Measurements from ENCODE around the gene DNAJB1.
"Not testable (repeated sequence)": the region's sequence is repeated elsewhere in the genome, so short reads cannot be mapped to it uniquely, and the experiment has no call there.

DNAJB1 gene

DNA sequence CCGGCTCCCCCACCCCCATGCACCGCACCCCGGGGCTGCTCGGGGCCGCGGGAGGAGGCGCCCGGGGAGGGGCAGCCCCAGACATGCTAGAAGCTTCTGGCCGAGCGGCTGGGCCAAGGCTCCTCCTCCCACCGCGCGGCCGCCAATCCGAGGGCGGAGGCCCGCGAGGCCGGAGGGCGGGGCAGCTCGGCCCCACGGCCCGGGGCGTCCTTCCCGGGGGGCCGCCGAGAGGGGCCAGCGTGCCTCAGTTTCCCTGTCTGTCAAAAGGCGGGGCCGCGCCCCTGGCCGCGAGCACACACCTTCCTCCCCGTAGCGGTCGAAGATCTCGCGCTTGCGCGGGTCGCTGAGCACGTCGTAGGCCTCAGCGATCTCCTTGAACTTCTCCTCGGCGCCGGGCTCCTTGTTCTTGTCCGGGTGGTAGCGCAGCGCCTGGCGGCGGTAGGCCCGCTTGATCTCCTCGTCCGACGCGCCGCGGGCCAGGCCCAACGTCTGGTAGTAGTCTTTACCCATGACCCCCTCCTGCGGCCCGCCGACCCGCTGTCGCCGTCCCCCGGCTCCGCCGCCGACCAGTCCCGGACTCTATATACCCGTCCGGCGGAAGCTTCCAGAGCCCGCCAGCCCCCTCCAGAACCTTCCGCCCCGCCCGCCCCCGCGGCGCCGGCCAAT is at the start of gene DNAJB1:
DNAJB1 (minus strand) TSS at position 558 of the 666 bp plus-strand sequence; CDS start at position 510, 48 bp downstream.
- peak; percentile 36 to 57 for DNase-seq

- DNase-seq, result no peak
Observed at GRCh38 chr19:14567079-14567478, 48.9 kb upstream of the DNAJB1 start.

- no peak for DNase-seq
Observed at GRCh38 chr19:14566712-14567077, 48.5 kb upstream of the DNAJB1 start.

DNA sequence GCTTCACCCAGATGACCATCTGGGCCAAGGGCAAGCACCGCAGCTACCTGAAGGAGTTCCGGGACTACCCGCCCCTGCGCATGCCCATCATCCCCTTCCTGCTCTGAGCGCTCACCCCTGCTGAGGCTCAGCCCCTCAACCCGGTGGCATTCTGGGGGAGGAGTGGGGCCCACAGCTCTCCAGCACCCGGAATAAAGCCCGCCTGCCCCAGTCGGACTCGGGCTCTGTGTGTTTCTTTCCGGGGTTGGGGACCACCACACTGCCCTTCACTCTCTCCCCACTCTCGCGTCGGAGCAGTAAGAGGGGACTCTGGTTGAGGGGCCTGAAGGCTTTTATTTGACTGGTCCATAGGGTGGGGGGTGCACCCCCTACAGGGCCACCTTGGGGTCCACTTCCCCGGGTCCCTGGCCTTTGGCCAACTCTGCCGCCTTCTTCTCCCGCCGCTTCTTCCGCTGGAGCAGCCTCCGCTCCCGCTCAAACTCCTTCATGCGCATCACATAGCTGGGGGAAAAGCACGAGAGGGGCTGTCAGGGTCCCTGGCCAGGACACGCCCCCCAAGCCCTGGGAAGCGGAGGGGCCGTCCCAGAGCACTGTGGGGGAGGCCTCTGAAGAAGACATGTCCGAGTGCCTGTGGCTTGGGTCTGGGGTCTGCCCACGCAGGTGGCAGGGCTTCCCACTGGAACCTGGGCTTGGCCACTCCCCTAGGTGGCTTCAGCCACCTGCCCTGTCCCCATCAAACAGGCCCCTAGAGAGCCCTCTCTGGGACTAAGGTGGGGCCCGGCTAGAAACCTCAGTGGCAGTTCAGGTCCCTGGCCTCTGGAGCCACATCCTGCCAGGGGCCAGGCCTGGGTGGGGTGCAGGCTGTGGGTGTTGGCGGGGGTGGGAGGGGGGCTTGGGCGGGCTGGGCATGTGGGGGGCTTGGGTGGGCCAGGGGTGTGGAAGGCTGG is 47.8 kb upstream of the DNAJB1 start:
- DNase-seq, result no peak

GRCh38 chr19:14565298-14565679 is 47.1 kb upstream of the DNAJB1 start:
- no peak for DNase-seq

DNA sequence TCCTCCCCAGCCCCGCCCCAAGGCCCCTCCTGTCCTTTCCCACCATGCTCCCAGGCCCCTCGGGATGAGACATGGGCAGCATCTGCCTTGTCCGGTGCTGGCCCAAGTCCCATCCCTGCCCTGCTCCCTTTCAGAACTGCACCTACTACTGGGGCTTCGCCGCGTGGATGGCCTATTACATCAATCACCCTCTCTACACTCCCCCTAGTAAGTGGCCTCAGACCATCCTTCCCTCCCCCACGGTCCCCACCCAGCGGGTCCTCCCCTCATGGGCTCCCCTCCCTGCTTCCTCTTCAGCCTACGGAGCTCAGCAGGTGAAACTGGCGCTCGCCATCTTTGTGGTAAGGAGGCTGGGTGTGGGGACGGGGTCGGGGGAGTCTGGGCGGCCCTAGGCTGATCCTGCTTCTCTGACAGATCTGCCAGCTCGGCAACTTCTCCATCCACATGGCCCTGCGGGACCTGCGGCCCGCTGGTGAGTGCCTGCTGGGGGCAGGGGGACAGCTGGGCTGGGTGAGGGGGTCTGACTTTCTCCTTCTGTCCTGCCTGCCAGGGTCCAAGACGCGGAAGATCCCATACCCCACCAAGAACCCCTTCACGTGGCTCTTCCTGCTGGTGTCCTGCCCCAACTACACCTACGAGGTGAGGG is 46.6 kb upstream of the DNAJB1 start:
- not testable (repeated sequence) for DNase-seq

DNA sequence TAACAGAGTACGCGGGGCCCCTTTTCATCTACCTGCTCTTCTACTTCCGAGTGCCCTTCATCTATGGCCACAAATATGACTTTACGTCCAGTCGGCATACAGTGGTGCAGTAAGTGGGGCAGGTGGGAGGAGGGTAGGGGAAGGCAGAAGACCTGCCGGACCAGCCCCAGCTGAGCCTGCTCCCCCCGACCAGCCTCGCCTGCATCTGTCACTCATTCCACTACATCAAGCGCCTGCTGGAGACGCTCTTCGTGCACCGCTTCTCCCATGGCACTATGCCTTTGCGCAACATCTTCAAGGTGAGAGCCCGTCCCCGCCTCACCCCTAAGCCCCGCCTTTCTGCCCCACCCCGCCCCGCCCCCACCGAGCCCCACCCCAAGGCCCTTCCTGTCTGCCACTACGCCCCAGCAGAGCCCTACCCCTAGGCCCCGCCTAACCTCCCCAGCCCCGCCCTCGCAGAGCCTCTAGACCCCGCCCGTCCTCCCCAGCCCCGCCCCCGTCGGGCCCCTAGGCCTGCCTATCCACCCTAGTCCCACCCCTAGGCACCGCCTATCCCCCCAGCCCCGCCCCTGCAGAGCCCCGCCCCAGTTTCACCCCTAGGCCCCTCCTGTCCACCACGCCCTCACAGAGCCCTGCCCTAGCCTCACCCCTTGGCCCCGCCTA is 45.9 kb upstream of the DNAJB1 start:
- peak in 1 of 2 experiments; percentile 61 for DNase-seq

DNA sequence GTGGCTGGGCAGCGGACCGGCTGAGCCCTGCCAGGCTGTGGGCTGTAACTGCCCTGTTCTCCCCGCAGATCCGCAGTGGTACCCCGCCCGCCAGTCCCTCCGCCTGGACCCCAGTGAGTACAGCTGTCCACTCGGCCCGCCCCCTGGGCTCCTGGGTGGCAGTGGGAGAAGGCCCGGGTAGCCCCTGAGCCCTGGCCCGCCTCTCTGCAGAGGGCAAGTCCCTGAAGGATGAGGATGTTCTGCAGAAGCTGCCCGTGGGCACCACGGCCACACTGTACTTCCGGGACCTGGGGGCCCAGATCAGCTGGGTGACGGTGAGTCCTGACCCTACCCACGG is 45.4 kb upstream of the DNAJB1 start:
- no peak for DNase-seq

- no peak for DNase-seq
Observed at GRCh38 chr19:14562660-14563589, 44.7 kb upstream of the DNAJB1 start.

GRCh38 chr19:14561847-14562351 is 43.7 kb upstream of the DNAJB1 start:
- no peak for DNase-seq

- DNase-seq, result no peak
Observed at GRCh38 chr19:14561249-14561648, 43.1 kb upstream of the DNAJB1 start.

DNA sequence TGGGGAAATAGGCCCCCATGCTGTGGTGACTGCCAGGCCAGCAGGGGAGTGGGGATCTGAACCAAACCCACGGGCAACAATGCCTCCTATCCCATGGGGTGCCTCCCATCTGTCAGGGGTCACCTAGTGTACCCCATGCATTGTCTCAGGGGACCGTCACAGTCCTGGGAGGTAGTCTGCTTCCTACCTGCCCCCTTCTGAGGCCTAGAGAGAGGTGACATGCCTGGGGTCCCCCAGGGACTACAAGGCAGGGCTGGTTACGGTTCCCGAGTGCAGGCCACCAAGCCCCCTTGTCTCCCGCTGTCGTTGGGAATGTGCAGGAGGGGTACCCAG is 42.5 kb upstream of the DNAJB1 start:
- no peak for DNase-seq

DNA sequence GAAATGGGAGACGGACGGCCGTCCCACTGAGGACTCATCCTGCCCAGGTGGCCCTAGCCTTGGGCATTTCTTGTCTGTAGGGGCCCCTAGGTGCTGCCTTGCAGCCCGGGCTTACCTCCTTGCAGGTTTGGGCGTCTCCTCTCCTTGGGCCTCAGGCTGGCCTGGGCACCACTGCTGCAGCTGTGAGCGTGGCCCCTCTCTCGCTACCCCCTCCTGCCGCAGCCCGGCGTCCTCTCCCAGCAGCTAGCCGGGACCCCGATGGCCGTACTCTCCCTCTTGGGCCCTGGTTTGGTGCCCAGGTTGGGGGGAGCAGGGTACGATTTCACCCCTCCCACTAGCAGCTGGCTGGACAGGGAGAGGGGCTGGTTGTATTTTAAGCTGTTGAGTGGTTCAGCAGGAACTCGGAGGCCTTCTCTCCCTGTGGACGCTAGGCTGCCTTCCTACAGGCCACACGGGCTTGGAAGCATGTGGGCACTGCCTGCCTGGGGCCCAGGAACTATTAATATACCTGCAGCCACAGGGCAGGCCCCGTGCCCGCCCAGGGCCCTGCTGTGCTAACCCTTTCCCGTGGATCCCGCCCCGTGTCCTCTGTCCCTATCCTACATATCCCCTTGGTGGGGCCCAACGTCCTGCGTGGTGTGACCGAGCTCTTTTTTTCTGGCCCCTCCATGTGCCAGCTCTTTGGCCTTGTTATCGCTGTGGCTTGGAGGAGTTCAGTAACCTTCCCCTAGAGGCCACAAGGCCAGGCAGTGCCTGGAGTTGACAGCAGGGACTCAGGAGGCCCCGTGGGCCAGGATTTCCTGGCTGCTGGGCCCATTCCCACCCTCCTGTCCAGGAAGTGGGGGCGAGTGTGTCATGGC is 41.9 kb upstream of the DNAJB1 start:
- no peak for DNase-seq

- peak in 1 of 2 experiments; percentile 32 for DNase-seq
Observed at GRCh38 chr19:14558370-14559066, 40.3 kb upstream of the DNAJB1 start.

DNA sequence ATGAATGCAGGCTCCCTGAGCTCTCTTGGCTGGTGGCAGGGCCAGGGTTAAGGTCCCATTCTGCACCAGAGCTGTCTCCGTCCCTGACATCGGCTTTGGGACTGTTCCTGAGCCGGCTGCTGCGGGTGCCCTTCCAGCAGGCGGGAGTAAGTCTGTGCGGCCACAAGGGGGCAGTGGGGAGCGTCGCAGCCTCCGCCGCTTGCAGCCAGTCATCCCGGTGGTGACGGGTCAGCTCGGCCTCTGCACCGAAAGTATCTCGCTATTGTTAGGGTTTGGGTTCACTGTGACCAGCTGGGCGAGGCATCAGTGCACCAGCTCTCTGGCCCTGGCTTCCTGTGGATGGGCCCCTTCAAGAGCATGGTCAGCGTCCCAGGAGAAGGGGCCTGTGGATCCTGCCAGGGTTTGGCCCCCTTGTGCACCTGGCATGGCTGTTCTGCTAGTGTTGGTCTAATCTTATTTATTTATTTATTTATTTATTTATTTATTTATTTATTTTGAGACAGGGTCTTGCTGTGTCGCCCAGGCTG is 38.5 kb upstream of the DNAJB1 start:
- peak; percentile 27 to 74 for DNase-seq

- no peak for DNase-seq
Observed at GRCh38 chr19:14555918-14556661, 37.9 kb upstream of the DNAJB1 start.

- no peak for DNase-seq
Observed at GRCh38 chr19:14554382-14554812, 36.2 kb upstream of the DNAJB1 start.

GRCh38 chr19:14553939-14554243 is 35.7 kb upstream of the DNAJB1 start:
- DNase-seq, result no peak
